GM12892 (cell line): ENCODE data around the gene PPP5C.

ENCODE experiments used
- POLR2A ChIP-seq: IDR thresholded peaks from 2 replicates; pipeline ENCODE4 v1.6.1; 2011; ENCODE audit warnings: low read depth, low read length, control low read depth
- POLR2AphosphoS5 ChIP-seq: IDR thresholded peaks from 2 replicates; pipeline ENCODE4 v1.6.1; 2011; ENCODE audit warnings: low read depth, low read length, control low read depth
- TAF1 ChIP-seq: IDR thresholded peaks from 2 replicates; pipeline ENCODE4 v1.6.1; 2011; ENCODE audit warnings: low read depth, mild to moderate bottlenecking, control low read depth, low read length, borderline replicate concordance

- TF ChIP-seq POLR2A (no peak), POLR2AphosphoS5 (no peak), TAF1 (no peak)
Measured at GRCh38 chr19:46402725-46403124, 55.8 kb downstream of the PPP5C start.
